ENCODE results near the gene ATP8B4.

- TF ChIP-seq CTCF (optimal IDR thresholded peaks at IDR 0.05 in 1 of 3, IDR thresholded peaks at IDR 0.05 in 1 of 3, conservative IDR thresholded peaks at IDR 0.05 in 1 of 3; ENCODE audit: extremely low read depth in 1 of 3, insufficient read depth in 2 of 3, low read length in 3 of 3) (no peak), EZH2 (IDR thresholded peaks at IDR 0.05; ENCODE audit: low read length) (no peak)
These were observed 128.0 kb downstream of the ATP8B4 start for GRCh38 chr15:49990835-49991545.
